Measurements from ENCODE around the gene PCED1A. TPM values are rescaled to one million over a fixed set of nuclear protein-coding genes. Genes with fewer than 3 reads are reported as not detected.
"Not testable (repeated sequence)": the region's sequence is repeated elsewhere in the genome, so short reads cannot be mapped to it uniquely, and the experiment has no call there.

Gene PCED1A
- total RNA-seq, 1 donor from 2014 or later, result 53.2 TPM

GRCh38 chr20:2833761-2834160 lies 6.7 kb downstream of the PCED1A start:
- no peak for TF ChIP-seq CTCF (IDR thresholded peaks at IDR 0.05)
- intact Hi-C loops (cut with micrococcal nuclease), result no loop called here
- ChIA-PET CTCF (interaction anchor here (0.7 kb wide), 1 partner anchor 33 kb away, joined by 3 read pairs; no protein-coding TSS in a partner anchor), POLR2A (no interaction called here)
- Mint-ChIP-seq H3K4me1 (peaks cover 17% of the 10 kb centered on the region), H3K4me3 (no peak overlapping the region), H3K36me3 (ENCODE audit: low read depth) (peaks cover 13% of the 10 kb centered on the region), H3K9me3 (no peaks in the 10 kb centered on the region), H3K27ac (no peak overlapping the region), H3K27me3 (peaks cover 3% of the 10 kb centered on the region)
- DNase-seq (no peak), ATAC-seq (ENCODE audit: low read depth) (no peak)

GRCh38 chr20:2831206-2831605 lies 9.2 kb downstream of the PCED1A start:
- CTCF ChIA-PET; H3K4me3 Mint-ChIP-seq; DNase-seq; H3K36me3 Mint-ChIP-seq (ENCODE audit: low read depth); ATAC-seq (ENCODE audit: low read depth); H3K27ac Mint-ChIP-seq; POLR2A ChIA-PET; intact Hi-C loops (cut with micrococcal nuclease); H3K9me3 Mint-ChIP-seq: not testable (repeated sequence)
- Mint-ChIP-seq H3K4me1 (peaks cover 11% of the 10 kb centered on the region), H3K27me3 (peaks cover 20% of the 10 kb centered on the region)

GRCh38 chr20:2829376-2829775 lies 11.1 kb downstream of the PCED1A start:
- DNase-seq (no peak), ATAC-seq (ENCODE audit: low read depth) (no peak)
- no peak overlapping the region for H3K4me3 Mint-ChIP-seq
- ChIA-PET POLR2A (no interaction called here), CTCF (no interaction called here)
- no peaks in the 10 kb centered on the region for H3K36me3 Mint-ChIP-seq (ENCODE audit: low read depth)
- intact Hi-C loops (cut with micrococcal nuclease), result no loop called here
- H3K27ac Mint-ChIP-seq, result no peak overlapping the region
- peaks cover 11% of the 10 kb centered on the region for H3K4me1 Mint-ChIP-seq
- H3K27me3 Mint-ChIP-seq, result peaks cover 25% of the 10 kb centered on the region
- TF ChIP-seq CTCF (IDR thresholded peaks at IDR 0.05), result no peak
- no peaks in the 10 kb centered on the region for H3K9me3 Mint-ChIP-seq

GRCh38 chr20:2826655-2827054 lies 13.8 kb downstream of the PCED1A start:
- H3K27me3 Mint-ChIP-seq, result peaks cover 27% of the 10 kb centered on the region

GRCh38 chr20:2825761-2826160 lies 14.7 kb downstream of the PCED1A start:
- H3K9me3 Mint-ChIP-seq, result no peaks in the 10 kb centered on the region
- H3K4me1 Mint-ChIP-seq, result peaks cover 7% of the 10 kb centered on the region
- ChIA-PET CTCF (no interaction called here), POLR2A (no interaction called here)
- H3K27me3 Mint-ChIP-seq, result peaks cover 31% of the 10 kb centered on the region
- DNase-seq, result no peak
- no peak for ATAC-seq (ENCODE audit: low read depth)
- intact Hi-C loops (cut with micrococcal nuclease), result no loop called here
- no peak overlapping the region for H3K27ac Mint-ChIP-seq
- H3K36me3 Mint-ChIP-seq (ENCODE audit: low read depth), result no peaks in the 10 kb centered on the region
- no peak overlapping the region for H3K4me3 Mint-ChIP-seq
- TF ChIP-seq CTCF (IDR thresholded peaks at IDR 0.05), result no peak

More at GRCh38 chr20:2826655-2827054, 13.8 kb downstream of the PCED1A start:
- peaks cover 7% of the 10 kb centered on the region for H3K4me1 Mint-ChIP-seq
- CTCF ChIA-PET, result no interaction called here
- no peak for ATAC-seq (ENCODE audit: low read depth)
- DNase-seq, result no peak
- intact Hi-C loops (cut with micrococcal nuclease), result no loop called here
- TF ChIP-seq CTCF (IDR thresholded peaks at IDR 0.05), result no peak
- POLR2A ChIA-PET, result no interaction called here
- H3K4me3 Mint-ChIP-seq, result no peak overlapping the region
- H3K9me3 Mint-ChIP-seq, result no peaks in the 10 kb centered on the region
- no peaks in the 10 kb centered on the region for H3K36me3 Mint-ChIP-seq (ENCODE audit: low read depth)
- no peak overlapping the region for H3K27ac Mint-ChIP-seq

- Mint-ChIP-seq H3K27me3 (peaks cover 45% of the 10 kb centered on the region), H3K27ac (no peak overlapping the region), H3K4me1 (peaks cover 7% of the 10 kb centered on the region), H3K4me3 (no peak overlapping the region), H3K36me3 (ENCODE audit: low read depth) (no peaks in the 10 kb centered on the region), H3K9me3 (no peaks in the 10 kb centered on the region)
- no peak for TF ChIP-seq CTCF (IDR thresholded peaks at IDR 0.05)
- intact Hi-C loops (cut with micrococcal nuclease), result no loop called here
- DNase-seq (no peak), ATAC-seq (ENCODE audit: low read depth) (no peak)
- POLR2A ChIA-PET, result interaction anchor here (1.6 kb wide), 1 partner anchor 19 kb away, joined by 7 read pairs; the partner anchor contains the start of genes PCED1A and VPS16
- CTCF ChIA-PET, result no interaction called here
Measured at GRCh38 chr20:2822073-2822472, 18.4 kb downstream of the PCED1A start.
